Measurements from ENCODE around the gene NPPB.

Gene NPPB

GRCh38 chr1:11833497-11833896 is 25.2 kb downstream of the NPPB start:
- no peak for DNase-seq (ENCODE audit: low spot score)

- no peak for DNase-seq (ENCODE audit: low spot score)
These were observed 26.6 kb downstream of the NPPB start for GRCh38 chr1:11831945-11832725.

DNA sequence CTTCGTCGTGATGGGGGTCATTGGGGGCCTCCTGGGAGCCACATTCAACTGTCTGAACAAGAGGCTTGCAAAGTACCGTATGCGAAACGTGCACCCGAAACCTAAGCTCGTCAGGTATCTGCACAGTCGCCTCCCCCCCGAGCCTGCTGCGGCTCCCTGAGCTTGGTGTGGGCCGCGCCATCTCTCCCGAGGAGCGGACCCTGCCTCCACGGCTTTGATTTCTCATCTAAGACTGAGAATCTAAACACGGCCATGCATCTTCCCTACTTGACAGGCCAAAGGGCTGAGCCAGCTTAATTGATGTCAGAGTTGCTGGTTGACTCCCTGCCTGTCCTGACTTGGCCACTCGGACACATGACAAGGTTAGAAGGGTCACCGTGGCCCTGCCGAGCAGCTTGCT is 30.2 kb downstream of the NPPB start:
- no peak for DNase-seq (ENCODE audit: low spot score)

DNA sequence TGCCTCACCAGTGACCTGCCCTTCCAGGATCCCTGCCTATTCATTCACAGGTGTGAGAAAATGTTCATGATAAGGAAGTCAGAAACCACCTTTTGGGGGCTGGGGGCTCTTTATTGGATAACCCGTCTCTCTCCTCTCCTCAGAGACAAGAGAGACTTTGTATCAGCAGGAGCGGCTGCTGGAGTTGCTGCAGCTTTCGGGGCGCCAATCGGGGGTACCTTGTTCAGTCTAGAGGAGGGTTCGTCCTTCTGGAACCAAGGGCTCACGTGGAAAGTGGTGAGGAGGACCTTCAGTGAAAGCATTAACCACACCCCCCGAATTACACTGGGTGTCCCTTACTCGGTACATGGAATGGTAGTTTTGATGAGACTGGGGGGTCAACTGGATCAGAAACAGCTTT is 31.8 kb downstream of the NPPB start:
- no peak for DNase-seq (ENCODE audit: low spot score)

DNA sequence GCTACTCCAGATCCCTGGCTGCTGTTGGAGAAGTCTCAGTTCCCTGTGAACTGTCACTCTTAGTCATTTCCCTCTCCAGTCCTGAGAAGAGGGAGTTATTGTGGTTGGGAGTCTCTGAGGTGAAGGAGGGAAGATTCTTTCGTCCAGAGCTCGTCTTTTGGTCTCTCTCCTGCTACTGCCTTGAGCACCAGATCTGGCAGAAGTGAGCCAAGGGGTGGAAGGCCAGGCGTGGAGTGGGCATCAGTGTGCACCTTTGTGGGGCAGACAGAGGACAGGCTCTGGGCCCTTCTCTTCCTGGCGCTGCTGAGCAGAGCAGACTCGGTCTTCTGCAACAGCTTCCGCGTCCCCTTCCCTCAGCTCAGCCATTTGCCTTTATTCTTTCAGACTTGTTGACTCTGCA is 33.6 kb downstream of the NPPB start:
- no peak for DNase-seq (ENCODE audit: low spot score)

DNA sequence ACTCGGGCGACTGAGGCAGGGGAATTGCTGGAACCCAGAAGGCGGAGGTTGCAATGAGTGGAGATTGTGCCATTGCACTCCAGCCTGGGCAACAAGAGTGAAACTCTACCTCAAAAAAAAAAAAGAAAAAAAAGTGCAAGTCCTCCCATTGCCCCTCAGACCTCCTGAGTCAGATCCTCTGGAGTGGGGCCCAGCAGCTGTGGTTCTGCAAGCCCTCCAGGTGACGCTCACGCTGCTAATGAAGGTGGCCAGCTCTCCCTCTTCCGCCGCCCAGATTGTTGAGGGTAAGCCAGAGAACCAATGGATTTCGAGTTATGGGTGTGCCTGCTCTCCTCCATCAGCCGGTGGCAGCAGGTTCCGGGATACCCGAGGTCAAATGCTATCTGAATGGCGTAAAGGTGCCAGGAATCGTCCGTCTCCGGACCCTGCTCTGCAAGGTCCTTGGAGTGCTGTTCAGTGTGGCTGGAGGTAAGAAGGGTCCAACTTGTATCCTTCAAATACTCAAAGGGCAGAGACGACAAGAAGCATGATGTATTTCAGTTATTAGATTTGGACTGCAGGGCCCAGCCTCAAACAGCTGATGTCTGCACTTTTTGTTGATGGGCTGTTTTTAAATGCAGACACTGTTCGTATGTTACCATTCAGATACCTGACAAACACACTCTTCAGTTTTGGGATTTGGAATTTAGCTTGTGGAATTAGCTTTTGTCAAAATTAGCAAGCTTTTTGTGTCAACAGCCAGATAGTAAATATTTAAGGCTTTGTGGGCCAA is 35.2 kb downstream of the NPPB start:
- DNase-seq (ENCODE audit: low spot score) = no peak

GRCh38 chr1:11822091-11822490 is 36.7 kb downstream of the NPPB start:
- no peak for DNase-seq (ENCODE audit: low spot score)

DNA sequence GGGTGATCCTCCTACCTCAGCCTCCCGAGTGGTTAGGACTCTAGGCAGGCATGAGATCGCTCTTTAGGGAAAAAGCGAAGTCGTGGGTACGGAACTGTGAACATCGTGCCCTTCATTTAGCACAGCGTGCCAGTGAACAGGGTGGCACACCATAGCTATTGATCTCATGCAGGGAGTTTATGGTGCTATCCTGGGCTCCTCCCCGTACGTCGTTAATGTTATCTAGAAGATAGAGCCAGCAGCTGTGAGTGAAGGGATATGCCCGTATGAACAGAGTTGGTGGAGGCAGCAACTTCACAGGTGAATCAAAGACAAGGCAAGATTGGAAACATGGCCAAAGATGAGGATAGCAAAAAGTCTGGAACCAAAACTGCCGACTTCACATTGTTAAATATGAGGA is 41.6 kb downstream of the NPPB start:
- DNase-seq (ENCODE audit: low spot score) = no peak

DNA sequence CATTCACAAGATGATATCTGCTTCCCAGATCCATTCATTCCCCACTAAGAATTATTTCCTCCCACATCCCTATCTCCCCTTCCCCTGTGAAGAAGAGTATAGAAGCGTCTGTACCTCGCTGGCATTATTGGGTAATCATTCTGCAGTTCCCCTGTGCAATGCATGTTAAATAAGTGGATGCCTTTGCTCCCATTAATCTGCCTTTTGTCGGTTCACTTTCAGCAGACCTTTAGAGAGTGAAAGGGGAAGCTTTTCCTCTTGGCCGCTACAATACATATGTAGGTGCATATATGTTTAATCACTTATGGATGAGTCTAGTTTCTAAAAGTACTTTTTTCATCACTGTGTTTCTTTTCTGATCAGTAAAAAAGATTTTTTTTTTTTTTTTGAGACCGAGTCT is 45.7 kb downstream of the NPPB start:
- no peak for DNase-seq (ENCODE audit: low spot score)
